GM06990 (cell line): ENCODE measurements around the gene MINAR1.

Experiments used
- DNase-seq: peaks from one replicate; pipeline ENCODE4 v3.0.0-alpha.2; 2011; ENCODE audit not compliant: insufficient read length; ENCODE audit errors: extremely low read depth
- H3K27me3 ChIP-seq: replicated peaks from 2 replicates; pipeline ENCODE4 v1.6.0; 2011; ENCODE audit warnings: low read length; ENCODE audit not compliant: control insufficient read depth, insufficient read depth
- H3K36me3 ChIP-seq: 2 replicates; pipeline ENCODE4 v1.5.1; 2011; ENCODE audit warnings: low read length; ENCODE audit not compliant: control insufficient read depth, insufficient read depth
- H3K4me3 ChIP-seq: replicated peaks from 2 replicates; pipeline ENCODE4 v1.5.1; 2011; ENCODE audit warnings: low read depth, mild to moderate bottlenecking, control low read depth, low read length
- TF ChIP-seq, protein P1 (sequence below): IDR thresholded peaks from 2 replicates; pipeline ENCODE4 v1.5.1; 2011; ENCODE audit warnings: low read length, control low read depth, mild to moderate bottlenecking, inconsistent platforms; ENCODE audit not compliant: insufficient read depth, poor library complexity, severe bottlenecking

MINAR1 gene

DNA sequence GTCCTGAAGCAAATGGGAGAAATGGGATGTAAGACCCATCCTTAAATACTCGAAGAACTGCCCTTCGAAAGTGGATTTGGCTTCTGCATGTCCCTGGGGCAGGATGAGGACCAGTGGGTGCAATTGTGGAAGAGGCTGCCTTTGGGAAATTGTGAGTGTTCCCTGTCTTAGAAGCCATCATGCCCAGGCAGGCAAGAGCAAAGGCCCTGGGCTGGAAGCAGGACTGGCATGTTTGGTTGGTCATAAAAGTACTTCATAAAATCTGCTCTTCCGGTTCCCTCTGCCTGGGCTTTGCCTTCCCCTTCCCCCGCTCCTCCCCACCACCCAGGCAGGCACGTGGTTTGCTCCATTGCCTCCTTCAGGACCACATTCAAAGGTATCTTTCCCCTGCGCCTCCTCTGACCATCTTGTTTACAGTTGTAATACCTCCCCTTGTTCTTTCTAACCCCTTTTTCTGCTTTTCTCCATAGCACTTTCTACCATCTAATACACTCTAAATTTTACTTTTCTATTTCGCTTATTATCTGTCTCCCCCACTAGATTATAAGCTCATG lies 8.3 kb downstream of the MINAR1 start:
- TF ChIP-seq, protein P1, sequence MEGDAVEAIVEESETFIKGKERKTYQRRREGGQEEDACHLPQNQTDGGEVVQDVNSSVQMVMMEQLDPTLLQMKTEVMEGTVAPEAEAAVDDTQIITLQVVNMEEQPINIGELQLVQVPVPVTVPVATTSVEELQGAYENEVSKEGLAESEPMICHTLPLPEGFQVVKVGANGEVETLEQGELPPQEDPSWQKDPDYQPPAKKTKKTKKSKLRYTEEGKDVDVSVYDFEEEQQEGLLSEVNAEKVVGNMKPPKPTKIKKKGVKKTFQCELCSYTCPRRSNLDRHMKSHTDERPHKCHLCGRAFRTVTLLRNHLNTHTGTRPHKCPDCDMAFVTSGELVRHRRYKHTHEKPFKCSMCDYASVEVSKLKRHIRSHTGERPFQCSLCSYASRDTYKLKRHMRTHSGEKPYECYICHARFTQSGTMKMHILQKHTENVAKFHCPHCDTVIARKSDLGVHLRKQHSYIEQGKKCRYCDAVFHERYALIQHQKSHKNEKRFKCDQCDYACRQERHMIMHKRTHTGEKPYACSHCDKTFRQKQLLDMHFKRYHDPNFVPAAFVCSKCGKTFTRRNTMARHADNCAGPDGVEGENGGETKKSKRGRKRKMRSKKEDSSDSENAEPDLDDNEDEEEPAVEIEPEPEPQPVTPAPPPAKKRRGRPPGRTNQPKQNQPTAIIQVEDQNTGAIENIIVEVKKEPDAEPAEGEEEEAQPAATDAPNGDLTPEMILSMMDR: no peak
- DNase-seq: no peak
- Histone ChIP-seq H3K4me3 (no peak overlapping the region), H3K36me3 (no peaks in the 10 kb centered on the region), H3K27me3 (no peaks in the 10 kb centered on the region)

DNA sequence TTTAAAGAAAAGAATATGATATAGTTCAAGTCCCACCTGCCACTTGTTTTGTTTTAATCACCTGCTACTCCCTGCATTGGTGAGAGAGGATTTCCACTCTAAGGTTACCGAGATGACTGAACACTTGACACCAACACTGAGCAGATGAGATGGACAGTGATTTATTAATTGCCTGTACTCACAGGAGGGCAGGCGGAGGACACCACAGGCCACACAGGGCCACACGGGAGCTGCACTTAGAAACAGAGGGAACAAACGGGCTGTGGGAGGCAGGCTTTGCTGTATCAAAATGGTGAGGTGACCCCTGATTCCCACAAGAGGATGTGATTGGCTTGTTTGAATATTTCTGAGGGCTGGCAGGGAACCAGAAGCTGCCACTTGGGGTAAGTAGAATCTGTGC lies 10.8 kb downstream of the MINAR1 start:
- Histone ChIP-seq H3K27me3 (no peaks in the 10 kb centered on the region), H3K36me3 (no peaks in the 10 kb centered on the region), H3K4me3 (no peak overlapping the region)
- no peak for DNase-seq
- TF ChIP-seq, protein P1: no peak

DNA sequence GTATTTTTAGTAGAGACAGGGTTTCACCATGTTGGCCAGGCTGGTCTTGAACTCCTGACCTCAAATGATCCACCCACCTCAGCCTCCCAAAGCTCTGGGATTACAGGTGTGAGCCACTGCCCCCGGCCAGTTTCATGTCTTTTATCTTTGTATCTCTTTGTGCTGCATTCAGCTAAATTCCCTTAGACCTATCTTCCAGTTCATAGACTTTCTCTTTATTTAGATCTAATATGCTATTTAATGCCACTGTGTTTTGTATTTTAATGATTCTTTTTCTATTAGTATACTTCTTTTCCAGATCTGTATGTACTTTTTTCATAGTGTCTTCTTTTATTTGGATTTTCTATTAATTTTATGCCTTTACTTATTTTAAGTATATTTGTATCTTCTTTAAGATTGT lies 14.9 kb downstream of the MINAR1 start:
- TF ChIP-seq, protein P1: no peak
- H3K27me3 ChIP-seq: no peaks in the 10 kb centered on the region; the same call in 1 of the 2 replicates
- no peaks in the 10 kb centered on the region for H3K36me3 ChIP-seq
- DNase-seq: no peak
- no peak overlapping the region for H3K4me3 ChIP-seq

DNA sequence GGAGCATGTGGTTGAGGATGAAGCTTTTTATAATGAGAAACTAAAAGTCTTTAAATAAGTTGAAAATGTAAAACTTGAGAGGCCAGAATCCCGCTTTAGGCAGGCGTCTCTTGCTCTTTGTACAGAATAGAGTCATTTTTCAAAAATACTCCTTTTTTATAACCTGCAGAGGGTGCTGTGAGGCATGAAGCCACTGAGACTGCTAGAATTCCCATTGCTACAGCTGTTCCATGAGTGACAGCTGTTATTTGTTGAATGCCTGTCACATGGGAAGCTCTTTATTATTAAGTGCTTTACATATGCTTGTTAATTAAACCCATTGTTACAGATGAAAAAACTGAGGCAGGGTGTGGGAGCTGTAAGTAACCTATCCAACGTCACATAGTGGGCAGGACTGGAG lies 18.5 kb downstream of the MINAR1 start:
- Histone ChIP-seq H3K36me3 (no peaks in the 10 kb centered on the region), H3K4me3 (no peak overlapping the region), H3K27me3 (no peaks in the 10 kb centered on the region; the same call in 1 of the 2 replicates)
- no peak for DNase-seq
- TF ChIP-seq, protein P1: no peak

DNA sequence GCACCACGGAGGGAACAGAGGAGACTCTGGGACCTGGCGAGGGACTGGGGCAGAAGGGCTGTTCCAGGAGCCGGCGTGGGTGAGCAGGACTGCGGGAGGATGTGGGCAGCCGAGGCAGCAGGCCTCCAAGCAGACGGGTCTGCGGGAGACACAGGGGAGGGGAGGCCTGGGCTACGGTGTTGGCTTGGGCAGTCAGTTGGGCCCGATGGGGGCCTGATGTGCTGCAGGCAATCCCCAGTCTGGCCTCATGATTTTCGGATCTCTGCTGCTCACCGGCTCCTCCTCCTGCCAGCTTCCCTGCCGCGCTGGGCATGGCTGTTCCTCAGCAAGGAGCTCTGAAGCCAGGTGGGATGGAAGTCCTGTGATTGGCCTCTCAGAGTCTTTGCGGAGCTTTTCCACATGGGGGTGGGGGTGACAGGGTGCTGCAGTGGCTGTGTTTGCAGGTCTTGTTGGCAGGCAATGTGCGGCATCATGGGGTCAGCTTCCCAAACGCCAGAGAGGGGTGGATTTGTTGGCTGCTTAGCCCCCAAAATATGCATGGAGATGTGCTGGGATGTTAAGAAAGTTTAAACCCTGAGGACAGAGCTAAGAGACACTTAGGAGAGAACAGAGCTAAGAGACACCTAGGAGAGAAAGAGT lies 19.3 kb downstream of the MINAR1 start:
- Histone ChIP-seq H3K36me3 (no peaks in the 10 kb centered on the region), H3K4me3 (no peak overlapping the region), H3K27me3 (no peaks in the 10 kb centered on the region; the same call in 1 of the 2 replicates)
- TF ChIP-seq, protein P1: no peak
- DNase-seq: no peak
